IPS-18c (cell line): Measurements from ENCODE around the gene ATG9B.

Experiments
- H3K4me3 ChIP-seq: 2 replicates; pipeline ENCODE4 v1.7.0; 2013; ENCODE audit warnings: low read depth, mild to moderate bottlenecking, low read length, moderate library complexity; ENCODE audit not compliant: insufficient read depth
- H3K9me3 ChIP-seq: one replicate; pipeline ENCODE4 v1.6.1; 2013; ENCODE audit warnings: mild to moderate bottlenecking, low read length, moderate library complexity; ENCODE audit not compliant: control insufficient read depth, insufficient read depth

The ATG9B gene

DNA sequence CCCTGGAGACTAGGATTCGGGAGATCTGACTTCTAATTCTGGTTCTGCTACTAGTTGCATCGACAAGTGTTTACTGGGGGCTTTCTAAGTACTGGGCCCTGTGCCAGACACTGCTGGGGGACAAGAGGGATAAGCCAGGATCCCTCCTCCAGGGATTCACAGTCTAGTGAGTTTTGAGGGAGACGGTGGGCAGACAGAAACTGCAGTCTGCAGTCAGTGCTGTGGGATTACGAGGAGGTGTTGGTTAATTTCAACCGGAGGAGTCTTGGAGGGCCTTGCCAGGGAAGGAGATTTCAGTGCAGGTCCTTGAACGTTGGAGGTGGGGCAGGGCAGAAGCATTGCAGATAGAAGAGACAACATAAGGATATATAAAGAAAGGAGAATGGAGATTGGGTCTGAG, 42.6 kb downstream of the ATG9B start:
- H3K9me3 ChIP-seq: peaks cover 2% of the 10 kb centered on the region

DNA sequence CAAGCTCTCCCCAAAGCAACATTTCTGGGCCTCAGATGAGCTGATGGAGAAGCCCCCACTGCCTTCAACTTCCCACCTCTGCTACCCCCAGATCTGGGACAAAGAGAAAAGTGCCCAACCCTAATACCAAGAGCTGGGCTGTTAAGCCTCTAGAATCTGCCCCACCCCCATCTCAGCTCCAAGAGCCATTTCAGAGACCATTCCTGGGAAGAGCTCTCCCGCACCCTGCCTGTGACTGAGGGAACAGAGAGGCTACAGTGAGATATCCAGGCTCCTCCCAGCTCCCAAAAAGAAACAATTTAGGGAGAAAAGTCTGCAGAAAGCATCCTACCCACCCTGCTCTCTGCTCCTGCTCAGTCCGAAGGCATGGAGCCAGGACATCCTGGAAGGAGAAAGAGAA, 43.6 kb downstream of the ATG9B start:
- Histone ChIP-seq H3K9me3 (peaks cover 2% of the 10 kb centered on the region), H3K4me3 (no peak overlapping the region)

More for the DNA sequence above, 42.6 kb downstream of the ATG9B start:
- H3K4me3 ChIP-seq: no peak overlapping the region

DNA sequence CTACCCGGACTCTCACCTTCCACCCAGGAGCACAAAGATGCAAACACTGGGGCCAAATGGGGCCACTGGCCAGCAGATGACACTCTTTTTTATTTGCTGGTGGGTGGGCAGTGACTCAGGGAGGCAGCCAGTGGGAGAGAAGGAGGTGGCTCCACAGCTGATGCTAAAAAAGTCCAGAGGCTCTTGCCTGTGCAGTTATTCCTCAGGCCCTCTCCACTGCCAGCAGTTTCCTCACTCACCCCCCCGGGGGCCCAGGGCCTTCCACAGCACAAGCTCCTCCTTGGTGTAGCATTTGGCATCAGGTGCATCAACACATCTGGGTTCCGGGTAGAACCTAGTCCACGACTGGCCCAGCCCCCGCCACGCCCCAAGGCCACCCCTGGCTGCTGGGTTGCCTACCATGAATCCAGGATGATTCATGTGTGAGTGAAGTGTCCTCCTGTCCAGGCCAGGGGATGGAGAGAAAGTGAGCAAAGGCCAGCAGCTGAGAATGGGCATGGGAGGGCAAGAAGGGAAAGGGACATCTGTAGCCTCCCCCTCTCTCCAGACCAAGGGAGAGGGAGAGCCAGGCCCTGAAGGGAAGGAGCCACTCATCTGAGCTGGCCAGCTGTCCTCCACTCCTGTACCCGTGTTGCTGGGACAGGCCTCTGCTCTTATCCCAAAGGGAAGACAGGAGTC, 44.4 kb downstream of the ATG9B start:
- H3K4me3 ChIP-seq: peak overlapping the region; percentile 63
- peaks cover 2% of the 10 kb centered on the region for H3K9me3 ChIP-seq

DNA sequence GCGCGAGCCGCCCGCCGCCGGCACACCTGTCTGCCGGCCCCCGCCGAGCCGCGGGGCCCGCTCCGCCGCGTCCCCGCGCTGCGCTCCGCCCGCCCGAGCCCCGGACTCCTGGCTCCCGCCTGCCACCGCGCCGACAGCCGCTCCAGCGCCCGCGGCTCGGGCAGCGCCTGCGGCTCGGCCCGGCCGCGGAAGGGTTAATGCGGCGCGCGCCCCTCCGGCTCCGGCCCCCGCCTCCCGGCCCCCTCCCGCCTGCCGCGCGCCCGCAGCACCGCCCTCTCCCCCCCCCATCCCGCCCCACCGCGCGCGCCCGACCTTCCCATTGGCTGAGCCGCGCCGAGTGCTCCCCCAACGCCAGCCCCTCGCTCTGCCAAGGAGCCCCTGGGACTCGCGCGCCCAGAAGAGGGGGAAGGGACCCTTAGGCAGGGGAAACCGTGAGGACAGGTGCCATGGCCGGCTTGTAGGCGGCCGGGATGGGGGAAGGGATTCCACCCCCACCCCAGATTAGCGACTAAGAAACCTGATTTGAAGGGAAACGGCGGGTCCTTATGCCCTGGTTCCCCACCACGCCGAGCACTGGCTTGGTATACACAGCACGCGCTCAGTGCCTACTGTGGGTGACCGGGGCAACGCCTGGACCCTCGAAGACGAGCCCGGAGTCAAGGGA, 46.0 kb downstream of the ATG9B start, which contains the start of gene KCNH2:
KCNH2 (minus strand) TSS at position 196 of the 664 bp plus-strand sequence. CDS start 408 bp downstream, outside the sequence.
- Histone ChIP-seq H3K4me3 (peak within 1 kb of the TSS; percentile 63), H3K9me3 (peaks cover 2% of the 10 kb centered on the region)

DNA sequence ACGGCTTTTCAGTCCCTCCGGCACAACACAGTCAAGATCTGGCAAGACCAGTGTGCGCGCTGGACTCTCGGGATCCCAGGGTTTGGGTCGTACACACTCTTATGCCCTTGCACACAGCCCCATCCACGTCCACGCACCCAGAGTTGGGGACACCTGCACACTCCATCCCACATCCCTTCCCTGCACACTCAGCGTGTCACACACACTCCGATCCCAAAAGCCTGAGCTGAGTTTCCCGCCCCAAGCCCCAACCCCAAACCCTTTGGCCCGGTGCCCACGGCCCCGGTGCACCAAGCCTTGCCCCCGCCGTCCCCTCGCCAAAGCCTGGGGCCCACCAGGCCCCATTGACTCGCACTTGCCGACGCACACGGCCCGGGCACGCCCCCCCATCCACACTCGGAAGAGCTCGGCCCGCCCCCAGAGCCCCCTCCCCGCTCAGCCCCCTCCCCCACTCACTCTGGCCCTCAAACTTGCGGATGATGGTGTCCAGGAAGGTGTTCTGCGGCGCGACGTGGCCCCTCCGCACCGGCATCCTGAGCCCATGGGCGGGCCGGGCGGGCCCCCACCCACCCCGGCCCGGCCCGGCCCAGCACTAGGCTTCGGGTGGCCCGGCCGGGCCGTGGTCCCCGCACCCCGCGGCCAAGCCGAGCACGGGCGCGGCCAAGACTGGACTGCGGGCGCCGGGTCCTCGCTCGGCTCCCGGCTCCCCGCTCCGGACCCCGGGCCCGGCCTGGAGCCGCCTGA, 46.7 kb downstream of the ATG9B start:
- peak overlapping the region; percentile 43 for H3K4me3 ChIP-seq
- H3K9me3 ChIP-seq: peaks cover 2% of the 10 kb centered on the region

DNA sequence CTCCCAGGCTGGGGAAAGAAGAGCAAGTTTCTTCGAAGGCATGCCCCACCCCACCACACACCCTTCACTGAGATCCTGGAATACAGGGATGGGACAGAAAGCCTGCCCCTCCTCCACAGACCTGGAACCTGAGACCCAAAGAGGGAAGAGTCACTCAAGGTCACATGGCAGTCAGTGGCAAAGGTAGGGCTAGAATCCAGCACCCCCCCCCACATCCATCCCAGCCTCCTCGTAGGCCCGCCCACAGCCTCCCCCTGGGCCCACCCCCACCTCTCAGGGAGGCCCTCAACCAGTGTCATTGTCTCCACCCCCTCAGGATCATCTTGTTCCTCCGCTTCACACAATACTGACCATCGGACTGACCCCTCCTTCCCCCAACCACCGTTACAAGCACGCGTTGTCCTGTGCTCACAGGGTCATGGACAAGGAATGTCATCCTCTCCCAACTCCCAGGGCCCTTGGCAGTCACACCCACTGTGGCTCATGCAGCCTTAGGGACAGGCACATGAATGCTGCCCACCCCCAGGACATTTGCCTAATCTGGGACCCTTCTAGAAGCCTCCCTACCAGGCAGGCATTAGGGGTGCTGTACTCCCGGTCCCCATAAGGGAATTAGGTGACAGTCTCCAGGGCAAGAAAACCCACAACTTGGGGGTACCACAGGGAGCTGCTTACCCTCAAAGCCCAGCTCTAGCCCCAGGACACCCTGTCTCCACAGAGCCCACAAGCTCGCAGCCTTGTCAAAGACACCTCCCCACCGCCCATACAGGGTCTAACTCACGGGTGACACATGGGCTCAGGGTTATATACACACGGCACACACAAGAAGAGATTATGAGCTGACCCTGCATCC, 47.5 kb downstream of the ATG9B start:
- H3K4me3 ChIP-seq: peak overlapping the region; percentile 43
- peaks cover 2% of the 10 kb centered on the region for H3K9me3 ChIP-seq

DNA sequence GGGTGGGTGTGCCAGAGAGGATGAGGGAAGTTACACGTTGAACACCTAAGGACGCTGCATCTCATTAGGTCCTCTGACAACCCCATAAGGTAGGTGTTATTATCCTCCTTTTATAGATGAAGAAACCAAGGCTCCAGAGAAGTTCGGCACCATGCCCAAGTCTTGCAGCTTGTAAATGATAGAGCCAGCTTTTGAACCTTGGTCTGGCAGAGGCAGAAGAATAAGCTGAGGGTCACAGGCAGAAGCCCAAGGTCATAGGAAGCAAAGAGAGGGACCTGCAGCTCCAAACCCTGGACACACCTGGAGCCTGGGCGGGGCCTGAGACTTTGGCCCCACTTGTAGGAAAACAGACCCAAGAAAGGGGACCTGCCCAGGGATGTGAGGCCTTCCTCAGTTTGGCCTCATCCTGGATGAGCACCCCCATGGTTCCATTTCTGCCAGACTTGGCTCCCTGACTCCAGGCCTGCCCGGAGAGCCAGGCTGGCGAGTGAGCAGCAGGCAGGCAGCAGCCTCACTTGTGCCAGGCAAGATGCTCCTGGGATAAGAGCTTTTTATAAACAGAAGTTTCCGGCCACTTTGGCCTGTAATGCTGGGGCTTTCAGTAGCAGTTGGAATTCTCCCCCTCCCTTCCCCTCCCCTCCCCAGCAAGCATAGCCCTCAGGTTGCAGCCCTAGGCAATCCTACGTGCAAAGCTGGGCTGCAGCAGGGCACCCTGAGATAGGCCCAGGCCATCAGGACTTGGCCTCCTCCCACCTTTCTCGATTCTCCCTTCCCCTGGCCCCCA, 48.6 kb downstream of the ATG9B start:
- peak overlapping the region; percentile 70; the same call in 1 of the 2 replicates for H3K4me3 ChIP-seq
- H3K9me3 ChIP-seq: peaks cover 2% of the 10 kb centered on the region

DNA sequence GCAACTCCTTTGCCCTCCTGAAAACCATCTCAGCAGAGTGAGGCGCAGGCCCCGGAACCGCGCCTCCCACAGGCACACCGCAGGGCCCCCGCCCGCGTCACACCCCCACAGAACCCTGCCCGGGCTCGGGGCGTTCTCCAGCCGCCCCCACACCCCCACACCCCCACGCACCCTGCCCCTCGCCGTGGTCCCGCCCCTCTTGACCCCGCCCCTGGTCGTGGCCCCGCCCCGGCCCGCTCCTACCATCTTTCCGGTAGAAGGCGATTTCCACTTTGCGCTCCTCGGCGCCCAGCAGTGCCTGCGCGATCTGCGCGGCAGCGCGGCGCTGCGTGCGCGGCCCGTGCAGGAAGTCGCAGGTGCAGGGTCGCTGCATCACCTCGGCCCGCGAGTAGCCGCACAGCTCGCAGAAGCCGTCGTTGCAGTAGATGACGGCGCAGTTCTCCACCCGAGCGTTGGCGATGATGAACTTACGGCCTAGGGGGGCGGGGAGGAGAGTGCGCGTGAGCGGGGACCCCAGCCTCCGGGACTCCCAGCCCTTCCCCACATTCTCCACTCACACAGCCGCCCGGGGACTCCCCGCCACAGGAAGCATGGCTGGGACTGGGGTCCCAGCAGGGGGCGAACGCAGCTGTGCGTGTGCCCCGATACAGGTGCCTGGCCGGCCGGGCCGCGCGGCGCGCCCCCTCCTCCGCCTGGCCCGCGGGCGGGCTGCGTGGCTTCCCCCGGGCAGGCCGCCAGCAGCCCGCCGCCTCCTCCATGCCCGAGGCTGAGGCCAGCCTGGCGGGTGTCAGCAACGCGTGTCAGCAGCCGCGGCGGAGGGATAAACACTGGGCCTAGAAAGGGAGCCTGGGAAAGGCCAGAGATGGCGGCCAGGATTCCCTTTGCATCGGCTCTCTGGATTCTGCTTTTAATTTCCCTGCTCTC, 49.6 kb downstream of the ATG9B start:
- H3K4me3 ChIP-seq: peak overlapping the region; percentile 70

DNA sequence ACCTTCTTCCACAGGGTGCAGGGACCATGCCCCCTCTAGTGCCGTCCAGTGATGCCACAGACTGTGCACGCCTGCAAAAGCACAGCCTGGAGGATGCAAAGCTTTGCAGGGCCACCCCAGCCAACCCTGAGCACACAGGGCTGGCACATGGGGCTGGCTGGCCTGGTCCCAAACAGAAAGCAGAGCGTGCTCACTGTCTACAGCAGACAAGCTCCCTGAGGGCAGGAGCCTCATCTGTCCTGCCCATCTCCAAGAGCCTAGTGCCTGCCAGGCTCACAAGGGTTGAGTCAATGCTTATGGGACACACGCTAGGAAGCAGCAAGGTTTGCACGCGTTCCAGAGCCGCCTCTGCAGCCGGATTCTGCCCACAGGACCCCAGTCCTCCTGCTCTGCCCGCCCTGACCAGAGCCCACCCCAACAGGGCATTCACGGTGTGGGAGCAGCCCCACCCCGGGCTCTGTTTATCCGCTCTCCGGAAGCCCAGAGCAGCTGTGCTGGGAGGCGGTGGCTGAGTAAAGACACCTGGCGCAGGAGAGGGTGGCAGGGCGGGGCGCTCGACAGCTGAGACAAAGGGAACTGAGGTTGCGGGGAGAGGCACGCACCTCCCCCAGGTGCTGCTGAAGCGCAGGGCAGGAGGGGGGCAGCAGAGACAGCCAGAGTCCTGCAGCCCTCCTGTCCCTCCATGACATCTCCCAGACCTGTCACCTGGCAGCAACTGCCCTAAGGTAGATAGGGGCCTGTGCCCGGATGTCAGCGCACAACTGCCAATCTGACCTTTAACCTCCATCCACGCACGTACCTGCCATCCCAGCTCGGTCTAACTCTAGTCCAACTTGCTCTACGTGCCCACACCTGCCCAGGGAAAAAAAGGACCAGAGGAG, 50.5 kb downstream of the ATG9B start:
- Histone ChIP-seq H3K9me3 (no peaks in the 10 kb centered on the region), H3K4me3 (peak overlapping the region; percentile 70)

More for the DNA sequence above, 49.6 kb downstream of the ATG9B start:
- H3K9me3 ChIP-seq: peaks cover 2% of the 10 kb centered on the region

DNA sequence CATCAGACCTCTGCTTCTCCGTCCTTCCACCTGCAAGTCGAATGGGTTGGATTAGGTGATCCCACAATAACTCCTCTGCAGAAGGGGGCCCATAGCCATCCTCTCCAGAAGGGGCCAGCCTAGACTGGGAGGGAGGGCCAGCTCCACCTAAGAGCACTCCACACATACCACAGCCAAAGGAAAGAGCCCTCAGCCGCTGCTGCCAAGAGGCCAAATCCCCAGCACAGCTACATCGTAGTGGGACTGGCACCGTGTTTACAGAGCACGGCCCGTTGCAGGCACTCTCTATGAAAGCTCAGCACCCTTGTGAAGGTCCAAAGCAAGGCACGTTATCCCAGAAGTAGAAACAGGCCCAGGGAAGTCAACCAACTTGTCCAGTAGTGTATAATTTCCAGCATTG, 51.6 kb downstream of the ATG9B start:
- Histone ChIP-seq H3K4me3 (no peak overlapping the region), H3K9me3 (no peaks in the 10 kb centered on the region)

DNA sequence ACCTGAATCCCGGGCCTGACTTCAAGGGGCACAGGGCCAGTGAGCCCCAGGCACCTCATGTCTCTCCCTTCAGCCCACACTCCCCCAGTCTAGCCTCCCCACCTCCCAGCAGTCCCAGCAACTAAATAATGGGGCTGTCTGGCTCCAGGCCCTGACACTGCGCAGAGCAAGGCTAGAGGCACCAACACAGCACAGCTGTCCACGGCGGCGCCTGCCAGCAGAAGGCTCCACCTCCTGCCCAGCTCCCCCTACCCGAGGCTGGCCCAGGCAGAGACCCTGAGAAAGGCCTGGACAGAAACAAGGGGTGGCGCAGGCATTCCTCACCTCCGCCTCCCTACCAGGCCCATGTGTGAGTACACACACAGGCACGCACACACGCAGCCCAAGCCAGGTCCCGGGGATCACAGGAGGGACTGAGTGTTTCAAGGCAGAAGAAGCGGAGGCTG, 52.2 kb downstream of the ATG9B start:
- no peaks in the 10 kb centered on the region for H3K9me3 ChIP-seq
- H3K4me3 ChIP-seq: no peak overlapping the region

DNA sequence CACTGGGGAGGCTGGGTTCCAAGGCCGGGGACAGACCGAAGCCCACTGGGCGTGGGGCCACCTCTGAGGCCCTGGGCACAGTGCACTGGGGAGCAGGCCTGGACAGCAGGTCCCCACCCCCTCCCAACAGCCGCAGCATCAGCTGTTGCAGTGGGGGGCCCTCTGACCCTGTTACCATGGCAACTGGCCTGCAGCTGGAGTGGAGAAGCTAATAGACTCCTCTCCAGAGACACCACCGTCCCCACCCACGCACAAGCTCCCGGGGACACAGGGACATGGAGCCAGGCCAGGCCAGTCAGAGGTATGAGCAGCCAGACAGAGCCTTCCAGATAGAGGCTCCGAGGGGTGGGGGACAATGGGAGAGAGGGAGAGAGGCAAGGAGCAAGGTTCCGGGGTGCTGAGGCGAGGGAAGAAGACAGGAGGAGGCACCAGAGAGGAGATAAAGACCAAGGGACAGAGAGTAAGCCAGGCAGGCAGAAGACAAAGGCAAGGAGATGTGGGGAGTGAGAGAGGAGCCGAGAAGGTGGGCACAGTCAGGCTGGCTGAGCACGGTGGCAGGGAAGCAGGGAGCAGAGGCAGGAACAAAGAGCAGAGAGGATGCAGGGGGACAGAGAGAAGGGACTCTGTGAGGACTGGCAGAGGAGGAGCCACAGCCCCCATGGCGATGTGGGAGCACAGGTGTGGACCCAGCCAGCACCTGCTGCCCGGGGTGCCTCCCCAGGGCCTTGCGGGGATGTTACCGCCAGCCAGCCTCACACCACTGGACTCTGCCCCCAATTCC, 52.9 kb downstream of the ATG9B start:
- no peak overlapping the region for H3K4me3 ChIP-seq

DNA sequence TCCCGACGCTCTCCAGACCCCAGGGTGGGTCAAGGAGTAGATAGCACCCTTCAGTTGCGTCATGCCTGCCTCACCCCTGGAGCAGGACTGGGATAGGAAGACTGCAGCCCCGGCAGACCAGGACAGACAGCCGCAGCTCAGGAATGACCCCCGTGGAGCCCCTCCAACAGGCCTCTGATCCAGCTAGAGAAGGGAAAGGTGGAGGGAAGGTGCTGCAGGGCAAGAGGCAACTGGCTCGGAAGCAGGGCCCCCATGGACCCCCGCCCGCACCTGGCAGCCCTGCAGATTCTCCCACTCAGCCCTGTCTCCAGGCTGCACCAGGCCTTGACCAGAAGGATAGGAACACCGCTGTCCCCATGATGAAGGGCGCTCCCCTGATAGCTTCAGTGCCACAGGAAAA, 53.9 kb downstream of the ATG9B start:
- no peaks in the 10 kb centered on the region for H3K9me3 ChIP-seq
- H3K4me3 ChIP-seq: no peak overlapping the region

More for the DNA sequence above, 52.9 kb downstream of the ATG9B start:
- no peaks in the 10 kb centered on the region for H3K9me3 ChIP-seq

DNA sequence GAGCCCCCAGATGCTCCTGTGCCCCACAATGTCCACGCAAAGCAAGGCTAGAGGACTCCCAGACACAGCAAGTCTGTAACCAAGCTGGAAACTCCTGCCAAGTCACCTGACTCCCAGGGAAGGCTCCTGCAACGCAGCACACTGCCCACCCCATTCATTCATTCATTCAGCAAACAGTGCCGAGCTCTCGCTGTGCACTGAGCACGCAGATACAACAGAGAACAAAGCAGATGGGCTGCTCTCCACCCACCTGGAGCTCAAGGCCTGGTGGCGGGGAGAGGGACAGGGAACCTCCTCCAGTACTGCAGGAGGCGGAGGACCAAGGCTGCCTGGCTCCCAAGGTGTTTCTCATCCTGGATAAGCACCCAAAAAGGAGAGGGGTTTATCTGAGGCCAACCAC, 54.8 kb downstream of the ATG9B start:
- H3K9me3 ChIP-seq: no peaks in the 10 kb centered on the region
- no peak overlapping the region for H3K4me3 ChIP-seq
